AG20443 (cell line): ENCODE measurements around the gene MEIS1.

Source experiments
- DNase-seq: peaks from one replicate; pipeline ENCODE4 v3.0.0; 2012; ENCODE audit warnings: low spot score, mixed read lengths

The MEIS1 gene

DNA sequence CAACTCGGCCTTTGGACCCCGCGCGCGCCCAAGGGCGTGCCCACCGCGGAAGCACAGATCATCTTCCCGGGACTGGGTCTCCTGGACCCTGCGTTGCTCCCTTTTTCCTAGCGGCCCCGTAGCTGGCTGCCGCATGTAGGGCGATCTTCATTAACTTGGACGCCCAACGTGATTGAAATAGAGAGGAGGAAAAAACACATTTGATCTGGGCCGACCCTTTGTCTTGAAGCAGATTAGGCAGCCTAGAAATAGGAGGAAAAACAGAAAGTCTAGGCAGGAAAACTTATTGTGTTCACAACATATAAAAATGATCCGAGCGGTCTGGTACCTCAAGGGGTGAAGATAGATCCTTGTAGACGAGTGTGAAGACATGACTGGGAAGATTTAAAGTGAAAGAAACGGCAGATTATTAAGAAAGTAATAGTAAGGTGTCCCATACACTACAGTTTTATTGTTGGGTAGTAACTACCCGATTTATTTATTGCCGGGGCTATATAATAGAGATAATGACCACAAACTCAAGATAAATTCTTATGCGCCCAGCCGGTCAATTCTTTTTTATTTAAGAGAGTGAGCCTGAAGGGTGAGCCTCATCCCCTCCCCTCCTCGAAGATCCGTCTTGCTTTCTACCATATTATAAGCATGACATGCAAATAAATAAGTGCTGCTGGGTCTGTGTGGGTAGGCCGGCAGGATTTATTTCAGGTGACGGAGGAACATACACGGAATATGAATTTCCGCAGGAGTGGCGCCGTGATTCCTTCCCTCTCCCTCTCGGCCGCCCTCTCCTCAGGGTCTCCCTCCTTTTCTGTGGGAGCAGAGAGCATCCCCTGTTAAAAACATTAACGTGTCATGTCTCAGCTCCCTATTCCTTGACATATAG is 147.4 kb downstream of the MEIS1 start:
- no peak for DNase-seq

GRCh38 chr2:66582987-66583880 is 148.3 kb downstream of the MEIS1 start:
- no peak for DNase-seq

DNA sequence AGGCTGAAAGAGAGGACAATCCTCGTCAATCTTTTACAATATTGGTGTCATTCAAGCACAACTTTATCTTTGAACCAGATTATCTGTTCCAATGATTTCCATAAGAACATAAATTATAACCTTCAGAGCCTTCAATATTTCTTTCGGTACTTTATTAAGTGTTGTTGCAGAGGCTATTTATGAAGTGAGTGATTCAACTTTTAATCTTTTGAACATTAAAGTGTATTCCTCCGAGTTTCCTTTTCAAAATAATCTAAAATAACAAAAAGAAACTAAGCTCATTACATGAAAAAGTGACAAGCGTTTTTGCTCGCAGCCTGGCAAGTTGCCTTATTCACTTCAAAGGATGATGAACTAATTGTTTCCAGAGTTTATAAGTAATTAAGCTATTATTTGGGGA is 149.0 kb downstream of the MEIS1 start:
- DNase-seq, result no peak

DNA sequence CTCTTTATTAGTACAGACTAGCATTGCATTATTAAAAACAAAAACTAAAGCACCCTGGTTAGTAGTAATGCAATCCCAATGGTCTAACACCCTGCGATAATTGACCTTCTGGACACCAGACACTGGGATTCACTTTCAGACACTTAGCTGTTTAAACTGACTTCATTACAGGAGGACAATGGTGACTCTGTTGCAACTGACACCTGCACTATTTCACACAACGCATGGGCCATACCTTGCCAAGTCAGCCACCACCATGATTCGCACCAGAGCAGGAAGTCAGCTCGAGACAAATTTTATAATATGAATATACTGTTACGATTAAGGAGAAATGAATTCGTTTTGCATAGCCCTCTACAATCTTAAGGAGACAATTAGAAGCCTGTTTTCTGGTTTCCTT is 150.7 kb downstream of the MEIS1 start:
- DNase-seq, result no peak

DNA sequence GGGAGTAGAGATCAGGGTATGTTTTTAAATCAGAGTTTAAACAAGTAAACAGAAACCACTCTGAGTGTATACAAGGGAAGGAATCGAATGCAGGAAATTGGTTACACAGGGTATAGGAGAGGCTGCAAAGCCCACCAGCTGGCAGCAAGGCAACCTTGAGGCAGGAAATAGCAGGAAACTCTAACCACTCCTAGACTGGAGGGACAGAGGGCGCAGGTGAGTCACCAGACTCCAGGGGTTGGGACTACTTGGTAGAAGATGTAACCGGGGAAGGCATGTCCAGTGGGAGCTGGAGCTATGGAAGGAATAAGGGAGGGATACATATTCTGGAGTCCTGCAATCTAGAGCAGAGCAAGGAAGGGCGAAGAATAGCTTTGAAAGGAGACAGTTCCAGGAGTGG is 152.3 kb downstream of the MEIS1 start:
- no peak for DNase-seq

DNA sequence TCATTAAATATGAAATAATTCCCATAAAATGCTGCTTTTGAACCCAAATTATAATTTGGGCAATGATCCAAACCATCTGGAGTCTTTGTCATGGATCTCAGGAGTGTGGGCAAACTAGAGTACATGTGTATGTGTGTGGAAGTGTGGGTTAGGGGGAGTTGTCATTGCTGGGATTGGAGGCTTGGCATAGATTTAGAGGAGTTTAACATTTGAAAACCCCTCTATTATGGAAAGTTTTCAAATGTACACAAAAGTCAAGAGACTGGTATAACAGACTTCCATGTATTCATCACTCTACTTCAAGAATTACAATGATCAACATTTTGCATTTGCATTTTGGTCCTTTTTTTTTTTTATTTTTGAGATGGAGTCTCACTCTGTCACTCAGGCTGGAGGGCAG is 159.1 kb downstream of the MEIS1 start:
- DNase-seq, result no peak

DNA sequence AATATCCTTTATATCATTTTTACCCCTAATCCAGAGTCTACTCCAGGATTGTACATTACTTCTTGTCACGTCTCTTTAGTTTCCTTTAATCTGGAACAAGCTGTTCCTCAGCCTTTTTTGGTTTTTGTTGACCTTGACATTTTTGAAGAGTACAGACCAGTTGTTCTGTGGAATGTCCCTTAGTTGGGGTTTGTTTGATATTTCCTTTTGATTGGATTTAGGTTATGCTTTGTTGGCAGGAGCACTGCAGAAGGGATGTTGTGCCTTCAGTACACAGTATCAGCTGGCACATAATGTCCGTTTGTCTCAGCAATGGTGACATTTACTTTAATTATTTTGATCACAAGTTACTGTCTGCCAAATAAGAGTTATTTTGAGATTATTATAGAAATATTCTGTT is 160.6 kb downstream of the MEIS1 start:
- no peak for DNase-seq

GRCh38 chr2:66596256-66596655 is 161.3 kb downstream of the MEIS1 start:
- no peak for DNase-seq

GRCh38 chr2:66601624-66602023 is 166.7 kb downstream of the MEIS1 start:
- DNase-seq, result no peak

DNA sequence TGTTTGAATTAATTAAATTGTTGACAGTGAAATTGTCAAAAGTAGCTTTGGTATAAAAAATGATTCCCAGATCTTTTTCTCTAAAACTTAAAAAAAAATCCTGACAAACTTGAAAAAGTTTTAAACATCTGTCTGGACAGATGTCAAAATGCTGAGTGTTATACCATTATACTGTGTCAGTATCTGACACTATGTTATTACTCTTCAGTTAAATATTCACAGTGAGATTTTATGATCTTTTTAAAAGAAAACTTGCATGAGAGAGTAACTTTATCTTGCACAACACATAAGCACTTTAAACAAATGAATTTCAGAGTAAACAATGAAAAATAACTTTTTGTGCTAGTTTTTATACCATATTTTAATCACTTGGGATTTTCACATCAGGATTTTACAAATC is 167.4 kb downstream of the MEIS1 start:
- DNase-seq, result no peak

DNA sequence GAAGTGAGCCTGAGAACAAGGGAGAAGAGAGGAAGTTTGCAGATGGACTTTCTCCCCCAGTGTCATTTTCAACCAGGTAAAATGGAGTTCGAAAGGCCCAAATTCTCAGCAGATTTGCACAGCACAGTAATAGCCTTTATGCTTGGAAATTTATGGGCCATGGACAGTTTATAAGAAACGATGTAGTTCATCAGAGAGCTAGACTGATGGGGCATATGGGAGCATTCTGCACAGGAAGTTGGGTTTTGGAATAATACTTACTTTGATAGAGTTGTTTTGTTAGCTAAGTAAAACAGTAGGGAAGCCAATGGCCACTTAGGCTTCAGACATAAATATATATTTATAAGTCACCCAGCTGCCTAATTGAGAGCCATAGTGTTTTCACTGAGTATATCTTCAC is 169.4 kb downstream of the MEIS1 start:
- no peak for DNase-seq

DNA sequence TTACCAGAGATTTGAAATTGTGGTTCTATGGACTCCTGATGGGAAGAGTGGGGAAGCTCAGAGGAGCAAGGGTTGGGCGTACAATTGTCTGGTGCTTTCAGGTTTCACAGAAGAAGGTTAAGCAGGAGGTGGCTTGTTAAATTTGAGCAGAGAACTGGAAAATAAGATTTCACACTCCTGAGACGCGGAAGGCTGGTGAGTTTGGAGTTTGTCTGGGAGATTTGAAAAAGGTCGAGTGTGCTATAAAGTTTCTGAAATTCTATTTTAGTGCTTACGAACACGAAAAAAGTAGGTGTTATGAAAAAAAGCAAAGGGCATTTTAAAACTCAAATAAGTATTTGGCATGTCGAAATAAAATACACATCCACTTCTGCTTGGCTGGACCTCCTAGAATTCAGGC is 170.1 kb downstream of the MEIS1 start:
- no peak for DNase-seq

GRCh38 chr2:66607152-66607551 is 172.2 kb downstream of the MEIS1 start:
- no peak for DNase-seq
